C4-2B (cell line): ENCODE data around the gene DIABLO.

Experiments
- CTCF ChIP-seq: fragments of 450-650 bp; conservative IDR thresholded peaks from 2 replicates; pipeline ENCODE4 v1.5.1; 2017; ENCODE audit warnings: mild to moderate bottlenecking
- ZFX ChIP-seq: fragments of 450-650 bp; IDR thresholded peaks from 2 replicates; pipeline ENCODE4 v1.6.1; 2017

DNA sequence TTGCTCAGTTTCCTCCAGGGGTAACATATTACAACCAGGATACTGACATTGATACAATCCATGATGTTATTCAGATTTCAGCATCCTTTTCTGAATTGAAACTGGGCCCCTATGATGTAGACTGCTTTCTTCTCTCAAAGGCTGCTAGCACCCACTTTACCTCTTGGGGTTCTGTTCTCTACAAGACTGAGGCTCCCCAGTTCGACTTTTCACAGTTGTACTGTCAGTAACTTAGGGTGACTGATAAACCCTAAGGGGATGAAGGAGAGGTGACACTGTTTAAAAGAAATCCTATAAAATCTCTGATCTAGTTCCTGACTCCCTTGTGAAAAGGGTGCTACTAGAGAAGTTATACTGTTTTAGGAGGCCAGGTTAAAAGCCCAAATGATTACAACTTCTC, 39.6 kb upstream of the DIABLO start:
- TF ChIP-seq CTCF (no peak), ZFX (no peak)
